Natural killer cell (primary cell): ENCODE measurements around the gene CUX1. TPM values are rescaled to one million over a fixed set of nuclear protein-coding genes. Genes with fewer than 3 reads are reported as not detected.

Experiments
- ATAC-seq, 3 donors: fragments of 150-1000 bp in 2 of 3; fragments of 200-7000 bp in 1 of 3; cut with Tn5 transposase; 1 replicate in 1 of 3; 2 replicates in 2 of 3; pipeline ENCODE4 v1.10.0; 2021; ENCODE audit warnings: mild to moderate bottlenecking in 2 of 3, moderate library complexity in 2 of 3
- DNase-seq, 2 donors: peaks; one replicate each; pipeline versions ENCODE4 v3.0.0 to v3.0.0-alpha.2; 2013 to 2021; ENCODE audit warnings: mixed read lengths in 1 of 2
- H3K27ac ChIP-seq: one replicate; pipeline ENCODE4 v1.5.1; 2013; ENCODE audit warnings: mild to moderate bottlenecking, low read length
- H3K27me3 ChIP-seq: one replicate; pipeline ENCODE4 v1.6.1; 2013; ENCODE audit warnings: low read length; ENCODE audit not compliant: control insufficient read depth, insufficient read depth
- H3K36me3 ChIP-seq: one replicate; pipeline ENCODE4 v1.6.1; 2013; ENCODE audit warnings: low read length; ENCODE audit not compliant: control insufficient read depth, insufficient read depth
- H3K4me1 ChIP-seq: one replicate; pipeline ENCODE4 v1.6.1; 2013; ENCODE audit warnings: low read length; ENCODE audit not compliant: control insufficient read depth, insufficient read depth
- H3K4me3 ChIP-seq: one replicate; pipeline ENCODE4 v1.5.1; 2013; ENCODE audit warnings: low read length
- H3K9me3 ChIP-seq: one replicate; pipeline ENCODE4 v1.6.1; 2013; ENCODE audit warnings: low read length; ENCODE audit not compliant: control insufficient read depth, insufficient read depth
- H3K27ac Mint-ChIP-seq, 2 donors: one replicate each; pipeline ENCODE4 v1.8.0; 2022; ENCODE audit warnings: mild to moderate bottlenecking in 2 of 2, mixed read lengths in 2 of 2, moderate library complexity in 1 of 2
- H3K27me3 Mint-ChIP-seq, 2 donors: one replicate each; pipeline ENCODE4 v1.8.0; 2022; ENCODE audit warnings: low read depth in 2 of 2, mixed read lengths in 2 of 2
- H3K36me3 Mint-ChIP-seq: one replicate; pipeline ENCODE4 v1.8.0; 2022; ENCODE audit warnings: mixed read lengths
- H3K4me1 Mint-ChIP-seq, 2 donors: one replicate each; pipeline ENCODE4 v1.8.0; 2022; ENCODE audit warnings: mixed read lengths in 2 of 2
- H3K4me3 Mint-ChIP-seq: one replicate; pipeline ENCODE4 v1.8.0; 2022; ENCODE audit warnings: mild to moderate bottlenecking, moderate library complexity, mixed read lengths
- H3K9me3 Mint-ChIP-seq, 2 donors: one replicate each; pipeline ENCODE4 v1.8.0; 2022; ENCODE audit warnings: mixed read lengths in 2 of 2
- WGBS: methylation state at CpG from one replicate; pipeline ENCODE4 v1.1.7; 2013; ENCODE audit warnings: missing lambda C conversion rate; ENCODE audit not compliant: insufficient coverage; 5-methylcytosine and 5-hydroxymethylcytosine counted together
- intact Hi-C: fragments of 100-400 bp; cut with micrococcal nuclease; formaldehyde crosslinking; loops from one replicate; pipeline ENCODE4 v1.14.2; 2022
- total RNA-seq, 4 donors: library from RNA; stranded (reverse); fragments of 120-200 nt in 1 of 4; gene quantifications; one replicate each; pipeline versions ENCODE4 v1.2.3 to v1.2.4, GENCODE V29; 2013 to 2022
- TF ChIP-seq, protein P1 (sequence below): fragments of 200-600 bp; IDR thresholded peaks from one replicate; pipeline ENCODE4 v1.8.0; 2022; ENCODE audit warnings: antibody characterized with exemption

CUX1 gene
- total RNA-seq, 3 donors from 2014 or later (not counting 1 experiment from before 2014, with no cell fraction given) = 59.8 to 77.4 (median 73.6) TPM

DNA sequence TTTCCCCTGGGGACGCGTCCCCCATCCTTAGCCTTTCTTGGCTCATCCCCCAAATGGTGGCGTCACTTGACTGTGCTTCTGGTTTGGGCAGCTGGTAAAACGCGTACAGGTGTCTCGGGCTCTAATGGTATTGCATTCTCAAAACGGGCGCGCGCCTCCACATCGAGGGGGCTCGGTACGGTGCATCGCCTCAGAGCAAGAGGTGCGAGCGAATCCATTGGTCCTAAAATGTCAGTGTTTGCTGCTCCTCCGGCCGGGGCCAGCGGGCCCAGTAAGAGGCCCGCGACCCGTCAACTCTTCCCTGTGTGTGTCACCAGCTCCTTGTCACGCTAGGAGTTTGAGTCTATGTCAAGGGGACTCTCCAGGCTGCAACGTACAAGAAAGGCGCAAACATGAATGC, 378.6 kb downstream of the CUX1 start:
- peaks cover 29% of the 10 kb centered on the region for H3K36me3 ChIP-seq
- no peak overlapping the region for H3K4me3 ChIP-seq
- intact Hi-C loops = no loop called here
- ATAC-seq (no peak), DNase-seq (no peak)
- WGBS = 95% methylated on average over 25 of the region's 25 CpGs
- H3K9me3 Mint-ChIP-seq = no peaks in the 10 kb centered on the region
- no peak overlapping the region for H3K27ac ChIP-seq
- H3K27ac Mint-ChIP-seq = no peak overlapping the region
- no peaks in the 10 kb centered on the region for H3K4me1 ChIP-seq
- no peaks in the 10 kb centered on the region for H3K27me3 ChIP-seq
- H3K4me1 Mint-ChIP-seq = no peaks in the 10 kb centered on the region
- no peaks in the 10 kb centered on the region for H3K27me3 Mint-ChIP-seq
- TF ChIP-seq, protein P1, sequence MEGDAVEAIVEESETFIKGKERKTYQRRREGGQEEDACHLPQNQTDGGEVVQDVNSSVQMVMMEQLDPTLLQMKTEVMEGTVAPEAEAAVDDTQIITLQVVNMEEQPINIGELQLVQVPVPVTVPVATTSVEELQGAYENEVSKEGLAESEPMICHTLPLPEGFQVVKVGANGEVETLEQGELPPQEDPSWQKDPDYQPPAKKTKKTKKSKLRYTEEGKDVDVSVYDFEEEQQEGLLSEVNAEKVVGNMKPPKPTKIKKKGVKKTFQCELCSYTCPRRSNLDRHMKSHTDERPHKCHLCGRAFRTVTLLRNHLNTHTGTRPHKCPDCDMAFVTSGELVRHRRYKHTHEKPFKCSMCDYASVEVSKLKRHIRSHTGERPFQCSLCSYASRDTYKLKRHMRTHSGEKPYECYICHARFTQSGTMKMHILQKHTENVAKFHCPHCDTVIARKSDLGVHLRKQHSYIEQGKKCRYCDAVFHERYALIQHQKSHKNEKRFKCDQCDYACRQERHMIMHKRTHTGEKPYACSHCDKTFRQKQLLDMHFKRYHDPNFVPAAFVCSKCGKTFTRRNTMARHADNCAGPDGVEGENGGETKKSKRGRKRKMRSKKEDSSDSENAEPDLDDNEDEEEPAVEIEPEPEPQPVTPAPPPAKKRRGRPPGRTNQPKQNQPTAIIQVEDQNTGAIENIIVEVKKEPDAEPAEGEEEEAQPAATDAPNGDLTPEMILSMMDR = no peak
- no peaks in the 10 kb centered on the region for H3K36me3 Mint-ChIP-seq
- no peak overlapping the region for H3K4me3 Mint-ChIP-seq
- H3K9me3 ChIP-seq = no peaks in the 10 kb centered on the region

DNA sequence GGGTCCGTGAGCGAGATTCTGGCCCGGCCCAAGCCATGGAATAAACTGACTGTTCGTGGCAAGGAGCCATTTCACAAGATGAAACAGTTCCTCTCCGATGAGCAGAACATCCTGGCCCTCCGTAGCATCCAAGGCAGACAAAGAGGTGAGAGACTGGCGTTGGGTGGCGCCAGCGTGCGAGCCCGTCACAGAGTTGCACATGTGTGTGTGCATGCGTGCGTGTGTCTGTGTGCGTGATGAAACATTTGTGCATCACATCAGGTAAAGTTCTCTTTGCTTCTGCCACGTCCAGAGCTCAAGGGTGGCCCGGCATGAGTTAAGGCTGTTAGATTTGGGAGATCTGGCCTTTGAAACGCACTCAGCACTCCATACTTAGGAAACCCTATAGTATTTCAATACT, 379.7 kb downstream of the CUX1 start:
- Histone ChIP-seq H3K4me1 (no peaks in the 10 kb centered on the region), H3K36me3 (peaks cover 37% of the 10 kb centered on the region), H3K27ac (no peak overlapping the region), H3K9me3 (no peaks in the 10 kb centered on the region), H3K4me3 (no peak overlapping the region), H3K27me3 (no peaks in the 10 kb centered on the region)
- 98% methylated on average over 17 of the region's 17 CpGs for WGBS
- no peak for DNase-seq
- no peaks in the 10 kb centered on the region for H3K4me1 Mint-ChIP-seq
- no peaks in the 10 kb centered on the region for H3K27me3 Mint-ChIP-seq
- H3K36me3 Mint-ChIP-seq = no peaks in the 10 kb centered on the region
- ATAC-seq = no peak
- TF ChIP-seq, protein P1 = no peak
- H3K27ac Mint-ChIP-seq = no peak overlapping the region
- intact Hi-C loops = no loop called here
- no peaks in the 10 kb centered on the region for H3K9me3 Mint-ChIP-seq
- no peak overlapping the region for H3K4me3 Mint-ChIP-seq

DNA sequence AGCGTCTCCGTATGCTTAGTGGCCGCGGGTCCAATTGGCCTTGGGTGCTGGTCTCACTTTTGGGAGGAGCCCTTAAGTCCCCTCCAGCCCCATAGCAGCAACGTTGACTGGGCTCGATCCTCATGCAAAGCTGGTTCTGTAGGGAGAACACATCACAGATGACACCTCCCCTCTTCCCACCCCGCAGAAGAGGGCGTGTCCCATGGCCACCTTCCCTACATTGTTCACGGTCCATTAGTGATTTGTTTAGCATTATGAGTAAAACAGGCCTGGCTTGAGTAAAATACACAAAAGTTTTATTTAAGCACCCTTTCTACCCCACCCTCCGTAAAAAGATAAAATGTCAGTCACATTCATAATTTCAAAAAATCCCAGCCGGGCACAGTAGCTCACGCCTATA, 380.2 kb downstream of the CUX1 start:
- H3K9me3 Mint-ChIP-seq = no peaks in the 10 kb centered on the region
- no peaks in the 10 kb centered on the region for H3K36me3 Mint-ChIP-seq
- Histone ChIP-seq H3K4me3 (no peak overlapping the region), H3K27me3 (no peaks in the 10 kb centered on the region), H3K27ac (no peak overlapping the region), H3K9me3 (no peaks in the 10 kb centered on the region), H3K36me3 (peaks cover 38% of the 10 kb centered on the region), H3K4me1 (no peaks in the 10 kb centered on the region)
- no peak for DNase-seq
- no peaks in the 10 kb centered on the region for H3K27me3 Mint-ChIP-seq
- no peaks in the 10 kb centered on the region for H3K4me1 Mint-ChIP-seq
- intact Hi-C loops = no loop called here
- no peak overlapping the region for H3K27ac Mint-ChIP-seq
- WGBS = 81% methylated on average over 12 of the region's 12 CpGs
- TF ChIP-seq, protein P1 = no peak
- ATAC-seq = no peak
- no peak overlapping the region for H3K4me3 Mint-ChIP-seq

DNA sequence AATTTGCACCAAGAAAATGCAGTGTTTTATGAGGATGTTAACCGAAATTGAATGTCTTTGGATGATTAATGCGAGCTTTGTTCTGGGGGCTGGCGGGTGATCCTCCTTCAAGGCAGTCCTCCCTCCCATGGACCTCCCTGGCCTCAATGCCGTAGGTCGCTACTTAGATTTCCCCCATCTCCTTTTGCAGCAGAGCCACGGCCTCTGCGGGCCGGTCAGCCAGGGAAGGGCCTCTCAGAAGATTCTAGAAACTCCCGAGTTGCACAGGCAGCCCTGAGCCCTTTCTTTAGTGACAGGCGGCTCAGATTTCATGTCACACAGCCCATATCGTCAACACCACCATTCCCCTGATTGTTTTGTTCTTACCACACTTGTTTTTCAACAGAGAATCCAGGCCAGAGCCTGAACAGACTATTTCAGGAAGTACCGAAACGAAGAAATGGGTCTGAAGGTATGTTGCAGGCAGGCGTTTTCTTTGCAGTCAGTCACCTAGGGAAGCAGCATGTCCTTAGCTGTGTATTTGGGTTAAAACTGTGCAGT, 381.1 kb downstream of the CUX1 start:
- Mint-ChIP-seq H3K27ac (no peak overlapping the region), H3K9me3 (no peaks in the 10 kb centered on the region), H3K4me3 (no peak overlapping the region), H3K4me1 (no peaks in the 10 kb centered on the region), H3K36me3 (no peaks in the 10 kb centered on the region), H3K27me3 (no peaks in the 10 kb centered on the region)
- TF ChIP-seq, protein P1 = no peak
- no peak overlapping the region for H3K4me3 ChIP-seq
- ATAC-seq (no peak), DNase-seq (no peak)
- no peaks in the 10 kb centered on the region for H3K4me1 ChIP-seq
- H3K36me3 ChIP-seq = peaks cover 43% of the 10 kb centered on the region
- H3K27me3 ChIP-seq = no peaks in the 10 kb centered on the region
- H3K9me3 ChIP-seq = no peaks in the 10 kb centered on the region
- H3K27ac ChIP-seq = no peak overlapping the region
- intact Hi-C loops = no loop called here
- 95% methylated on average over 14 of the region's 14 CpGs for WGBS
